Liver (tissue), 9 donors: Measurements from ENCODE around the gene GLUD1. TPM values are rescaled to one million over a fixed set of nuclear protein-coding genes. Genes with fewer than 3 reads are reported as not detected.
"Not testable (repeated sequence)": the region's sequence is repeated elsewhere in the genome, so short reads cannot be mapped to it uniquely, and the experiment has no call there.

Experiments
- DNase-seq: peaks from one replicate; pipeline ENCODE4 v3.0.0-alpha.2; 2017; ENCODE audit warnings: low spot score
- H3K27ac ChIP-seq, 2 donors: one replicate each; pipeline ENCODE4 v1.7.0; 2013; ENCODE audit warnings: inconsistent platforms in 2 of 2, low read length in 2 of 2, control low read depth in 1 of 2, low read depth in 1 of 2, mild to moderate bottlenecking in 1 of 2
- H3K27me3 ChIP-seq, 4 donors: one replicate each; pipeline versions ENCODE4 v1.6.1 to v1.7.0; 2013; ENCODE audit warnings: low read length in 3 of 4, inconsistent platforms in 1 of 4, mild to moderate bottlenecking in 1 of 4, moderate library complexity in 1 of 4; ENCODE audit not compliant: control insufficient read depth in 4 of 4, insufficient read depth in 4 of 4
- H3K36me3 ChIP-seq, 4 donors: one replicate each; pipeline versions ENCODE4 v1.6.1 to v1.7.0; 2013; ENCODE audit warnings: low read length in 3 of 4, mild to moderate bottlenecking in 3 of 4, low read depth in 1 of 4, moderate library complexity in 1 of 4; ENCODE audit not compliant: control insufficient read depth in 4 of 4, insufficient read depth in 3 of 4
- H3K4me1 ChIP-seq, 4 donors: one replicate each; pipeline versions ENCODE4 v1.6.1 to v1.7.0; 2013; ENCODE audit warnings: low read length in 3 of 4, mild to moderate bottlenecking in 3 of 4, moderate library complexity in 1 of 4; ENCODE audit not compliant: control insufficient read depth in 4 of 4, insufficient read depth in 4 of 4
- H3K4me3 ChIP-seq, 3 donors: one replicate each; pipeline versions ENCODE4 v1.6.1 to v1.7.0; 2013; ENCODE audit warnings: low read length in 3 of 3, control low read depth in 1 of 3, low read depth in 1 of 3, mild to moderate bottlenecking in 1 of 3
- H3K9ac ChIP-seq, 2 donors: one replicate each; pipeline ENCODE4 v1.7.0; 2013; ENCODE audit warnings: low read length in 2 of 2, mild to moderate bottlenecking in 2 of 2, moderate library complexity in 2 of 2, control low read depth in 1 of 2, low read depth in 1 of 2
- H3K9me3 ChIP-seq, 4 donors: one replicate each; pipeline versions ENCODE4 v1.6.1 to v1.7.0; 2013; ENCODE audit warnings: low read length in 3 of 4; ENCODE audit not compliant: control insufficient read depth in 4 of 4
- ATF3 ChIP-seq: IDR thresholded peaks from 2 replicates; pipeline ENCODE4 v1.6.1; 2016; ENCODE audit warnings: antibody characterized with exemption
- EGR1 ChIP-seq, 2 donors: IDR thresholded peaks; 2 replicates each; pipeline ENCODE4 v1.6.1; 2016 to 2018; ENCODE audit warnings: antibody characterized with exemption in 2 of 2, low read depth in 2 of 2
- FOXA2 ChIP-seq: IDR thresholded peaks from 2 replicates; pipeline ENCODE4 v1.6.1; 2016; ENCODE audit warnings: antibody characterized with exemption
- GABPA ChIP-seq, 2 donors: IDR thresholded peaks in 1 of 2; conservative IDR thresholded peaks in 1 of 2; 2 replicates each; pipeline ENCODE4 v1.6.1; 2016; ENCODE audit warnings: antibody characterized with exemption in 2 of 2, mild to moderate bottlenecking in 1 of 2, moderate library complexity in 1 of 2
- HNF4A ChIP-seq, 2 donors: conservative IDR thresholded peaks; 2 replicates each; pipeline ENCODE4 v1.6.1; 2016; ENCODE audit warnings: antibody characterized with exemption in 2 of 2, mild to moderate bottlenecking in 2 of 2
- HNF4G ChIP-seq: IDR thresholded peaks from 2 replicates; pipeline ENCODE4 v1.6.1; 2016; ENCODE audit warnings: antibody characterized with exemption
- NR2F2 ChIP-seq: IDR thresholded peaks from 2 replicates; pipeline ENCODE4 v1.6.1; 2016; ENCODE audit warnings: antibody characterized with exemption
- RAD21 ChIP-seq, 2 donors: IDR thresholded peaks; 2 replicates each; pipeline ENCODE4 v1.6.1; 2016; ENCODE audit warnings: antibody characterized with exemption in 2 of 2, mild to moderate bottlenecking in 2 of 2
- RXRA ChIP-seq, 2 donors: IDR thresholded peaks; 2 replicates each; pipeline ENCODE4 v1.6.1; 2017 to 2018; ENCODE audit warnings: antibody characterized with exemption in 2 of 2, mild to moderate bottlenecking in 1 of 2
- TAF1 ChIP-seq: conservative IDR thresholded peaks from 2 replicates; pipeline ENCODE4 v1.6.1; 2016; ENCODE audit warnings: antibody characterized with exemption, mild to moderate bottlenecking
- YY1 ChIP-seq: IDR thresholded peaks from 2 replicates; pipeline ENCODE4 v1.6.1; 2016; ENCODE audit warnings: antibody characterized with exemption, mild to moderate bottlenecking
- ZBTB33 ChIP-seq: IDR thresholded peaks from 2 replicates; pipeline ENCODE4 v1.6.1; 2016; ENCODE audit warnings: antibody characterized with exemption
- WGBS: extraction: QIAGEN DNeasy Blood & Tissue Kit; methylation state at CpG from one replicate; pipeline ENCODE4 v1.1.7; 2013; 5-methylcytosine and 5-hydroxymethylcytosine counted together
- polyA plus RNA-seq, 2 donors: library from polyadenylated mRNA; stranded (reverse) in 1 of 2; unstranded in 1 of 2; fragments of 200-250 nt in 1 of 2; fragments of >200 nt in 1 of 2; fragmentation: Nextera tagmentation in 1 of 2; extraction: Ambion mirVana in 1 of 2; gene quantifications; one replicate each; pipeline versions ENCODE4 v1.2.1 to v1.2.3, GENCODE V29; 2013 to 2015
- total RNA-seq, 2 donors: library from RNA; depleted of rRNA; stranded (reverse); fragments of >200 nt; gene quantifications; one replicate each; pipeline ENCODE4 v1.2.3, GENCODE V29; 2014
- TF ChIP-seq, protein P1 (sequence below): IDR thresholded peaks from 2 replicates; pipeline ENCODE4 v1.6.1; 2016; ENCODE audit warnings: antibody characterized with exemption, mild to moderate bottlenecking
- TF ChIP-seq, protein P2 (sequence below): IDR thresholded peaks from 2 replicates; pipeline ENCODE4 v1.6.1; 2016; ENCODE audit warnings: antibody characterized with exemption
- donor health status: healthy.
- donor health status: healthy.
- donor health status: healthy.
- donor health status: healthy.
- donor health status: healthy.

GLUD1 gene
- total and polyA plus RNA-seq, 4 donors, result 335 to 601 (median 417) TPM

GRCh38 chr10:87045434-87045938 is 49.2 kb downstream of the GLUD1 start:
- H3K9ac ChIP-seq, result no peak overlapping the region
- peaks cover 0 to 1% (median 0%) of the 10 kb centered on the region in 4 donors for H3K4me1 ChIP-seq
- DNase-seq, result no peak
- no peak overlapping the region for H3K27ac ChIP-seq
- no peaks in the 10 kb centered on the region for H3K9me3 ChIP-seq
- TF ChIP-seq HNF4A (conservative IDR thresholded peaks at IDR 0.05) (no peak), HNF4G (no peak), TAF1 (no peak), ATF3 (no peak), NR2F2 (no peak), EGR1 (IDR thresholded peaks at IDR 0.05; ENCODE audit: low read depth in 2 of 2) (no peak), RXRA (IDR thresholded peaks at IDR 0.05) (no peak), ZBTB33 (no peak), RAD21 (IDR thresholded peaks at IDR 0.05) (no peak), GABPA (IDR thresholded peaks at IDR 0.05 in 1 of 2, conservative IDR thresholded peaks at IDR 0.05 in 1 of 2) (no peak)
- TF ChIP-seq, protein P1, sequence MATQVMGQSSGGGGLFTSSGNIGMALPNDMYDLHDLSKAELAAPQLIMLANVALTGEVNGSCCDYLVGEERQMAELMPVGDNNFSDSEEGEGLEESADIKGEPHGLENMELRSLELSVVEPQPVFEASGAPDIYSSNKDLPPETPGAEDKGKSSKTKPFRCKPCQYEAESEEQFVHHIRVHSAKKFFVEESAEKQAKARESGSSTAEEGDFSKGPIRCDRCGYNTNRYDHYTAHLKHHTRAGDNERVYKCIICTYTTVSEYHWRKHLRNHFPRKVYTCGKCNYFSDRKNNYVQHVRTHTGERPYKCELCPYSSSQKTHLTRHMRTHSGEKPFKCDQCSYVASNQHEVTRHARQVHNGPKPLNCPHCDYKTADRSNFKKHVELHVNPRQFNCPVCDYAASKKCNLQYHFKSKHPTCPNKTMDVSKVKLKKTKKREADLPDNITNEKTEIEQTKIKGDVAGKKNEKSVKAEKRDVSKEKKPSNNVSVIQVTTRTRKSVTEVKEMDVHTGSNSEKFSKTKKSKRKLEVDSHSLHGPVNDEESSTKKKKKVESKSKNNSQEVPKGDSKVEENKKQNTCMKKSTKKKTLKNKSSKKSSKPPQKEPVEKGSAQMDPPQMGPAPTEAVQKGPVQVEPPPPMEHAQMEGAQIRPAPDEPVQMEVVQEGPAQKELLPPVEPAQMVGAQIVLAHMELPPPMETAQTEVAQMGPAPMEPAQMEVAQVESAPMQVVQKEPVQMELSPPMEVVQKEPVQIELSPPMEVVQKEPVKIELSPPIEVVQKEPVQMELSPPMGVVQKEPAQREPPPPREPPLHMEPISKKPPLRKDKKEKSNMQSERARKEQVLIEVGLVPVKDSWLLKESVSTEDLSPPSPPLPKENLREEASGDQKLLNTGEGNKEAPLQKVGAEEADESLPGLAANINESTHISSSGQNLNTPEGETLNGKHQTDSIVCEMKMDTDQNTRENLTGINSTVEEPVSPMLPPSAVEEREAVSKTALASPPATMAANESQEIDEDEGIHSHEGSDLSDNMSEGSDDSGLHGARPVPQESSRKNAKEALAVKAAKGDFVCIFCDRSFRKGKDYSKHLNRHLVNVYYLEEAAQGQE, result no peak
- TF ChIP-seq, protein P2, sequence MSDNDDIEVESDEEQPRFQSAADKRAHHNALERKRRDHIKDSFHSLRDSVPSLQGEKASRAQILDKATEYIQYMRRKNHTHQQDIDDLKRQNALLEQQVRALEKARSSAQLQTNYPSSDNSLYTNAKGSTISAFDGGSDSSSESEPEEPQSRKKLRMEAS, result no peak
- H3K36me3 ChIP-seq, result peaks cover 7 to 31% (median 26%) of the 10 kb centered on the region in 4 donors
- WGBS, result 96% methylated on average over 6 of the region's 6 CpGs
- no peaks in the 10 kb centered on the region for H3K27me3 ChIP-seq
- no peak overlapping the region for H3K4me3 ChIP-seq

DNA sequence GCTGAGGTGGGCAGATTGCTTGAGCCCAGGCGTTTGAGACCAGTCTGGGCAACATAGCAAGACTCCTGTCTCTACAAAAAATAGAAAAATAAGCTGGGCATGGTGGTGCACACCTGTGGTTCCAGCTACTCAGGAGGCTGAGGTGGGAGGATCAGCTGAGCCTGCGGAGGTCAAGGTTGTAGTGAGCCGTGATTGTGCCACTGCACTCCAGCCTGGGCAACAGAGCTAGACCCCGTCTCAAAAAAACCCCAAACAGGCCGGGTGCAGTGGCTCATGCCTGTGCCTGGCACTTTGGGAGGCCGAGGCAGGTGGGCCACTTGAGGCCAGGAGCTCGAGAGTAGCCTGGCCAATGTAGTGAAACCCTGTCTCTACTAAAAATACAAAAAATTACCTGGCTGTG is 51.1 kb downstream of the GLUD1 start:
- DNase-seq, H3K9me3 ChIP-seq, H3K27ac ChIP-seq, H3K4me1 ChIP-seq, H3K27me3 ChIP-seq, H3K4me3 ChIP-seq, H3K9ac ChIP-seq: not testable (repeated sequence)
- H3K36me3 ChIP-seq, result peaks cover 2 to 16% (median 12%) of the 10 kb centered on the region in 4 donors
- WGBS, result 92% methylated on average over 7 of the region's 7 CpGs

DNA sequence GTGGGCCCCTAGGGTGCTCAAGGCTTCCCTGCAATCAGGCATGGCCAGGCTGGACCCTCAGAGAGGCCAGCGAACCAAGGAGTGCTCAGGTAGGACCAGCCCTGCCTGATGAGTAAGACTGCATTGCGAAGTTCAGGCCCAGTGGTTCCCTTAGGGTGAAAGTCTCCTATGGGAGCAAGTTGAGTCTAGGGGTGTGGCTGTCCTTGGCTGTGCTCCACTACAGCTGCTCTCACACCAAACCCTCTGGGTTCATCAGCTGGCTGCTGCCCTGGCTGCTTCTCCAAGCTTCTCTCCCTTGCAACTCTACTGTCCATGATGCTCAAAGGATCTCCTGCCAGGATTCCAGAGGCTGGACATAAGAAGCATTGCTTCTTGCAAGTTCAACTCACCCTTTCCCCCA is 55.9 kb downstream of the GLUD1 start:
- H3K27me3 ChIP-seq, result no peaks in the 10 kb centered on the region
- H3K27ac ChIP-seq, result no peak overlapping the region
- no peak overlapping the region for H3K9ac ChIP-seq
- WGBS, result 89% methylated on average over 2 of the region's 2 CpGs
- H3K4me1 ChIP-seq, result no peaks in the 10 kb centered on the region
- DNase-seq, result no peak
- H3K36me3 ChIP-seq, result no peaks in the 10 kb centered on the region
- H3K4me3 ChIP-seq, result no peak overlapping the region
- no peaks in the 10 kb centered on the region for H3K9me3 ChIP-seq
- TF ChIP-seq, protein P2, result no peak
- TF ChIP-seq, protein P1, result no peak
- TF ChIP-seq YY1 (no peak), HNF4G (no peak), EGR1 (IDR thresholded peaks at IDR 0.05; ENCODE audit: low read depth in 2 of 2) (no peak), ZBTB33 (no peak), ATF3 (no peak), FOXA2 (no peak)
